ENCODE results near the gene ZSCAN10. TPM values are rescaled to one million over a fixed set of nuclear protein-coding genes. Genes with fewer than 3 reads are reported as not detected.

The ZSCAN10 gene
- total and polyA plus RNA-seq, 9 donors: 0.12 to 0.44 (median 0.15) TPM; not detected in 2

DNA sequence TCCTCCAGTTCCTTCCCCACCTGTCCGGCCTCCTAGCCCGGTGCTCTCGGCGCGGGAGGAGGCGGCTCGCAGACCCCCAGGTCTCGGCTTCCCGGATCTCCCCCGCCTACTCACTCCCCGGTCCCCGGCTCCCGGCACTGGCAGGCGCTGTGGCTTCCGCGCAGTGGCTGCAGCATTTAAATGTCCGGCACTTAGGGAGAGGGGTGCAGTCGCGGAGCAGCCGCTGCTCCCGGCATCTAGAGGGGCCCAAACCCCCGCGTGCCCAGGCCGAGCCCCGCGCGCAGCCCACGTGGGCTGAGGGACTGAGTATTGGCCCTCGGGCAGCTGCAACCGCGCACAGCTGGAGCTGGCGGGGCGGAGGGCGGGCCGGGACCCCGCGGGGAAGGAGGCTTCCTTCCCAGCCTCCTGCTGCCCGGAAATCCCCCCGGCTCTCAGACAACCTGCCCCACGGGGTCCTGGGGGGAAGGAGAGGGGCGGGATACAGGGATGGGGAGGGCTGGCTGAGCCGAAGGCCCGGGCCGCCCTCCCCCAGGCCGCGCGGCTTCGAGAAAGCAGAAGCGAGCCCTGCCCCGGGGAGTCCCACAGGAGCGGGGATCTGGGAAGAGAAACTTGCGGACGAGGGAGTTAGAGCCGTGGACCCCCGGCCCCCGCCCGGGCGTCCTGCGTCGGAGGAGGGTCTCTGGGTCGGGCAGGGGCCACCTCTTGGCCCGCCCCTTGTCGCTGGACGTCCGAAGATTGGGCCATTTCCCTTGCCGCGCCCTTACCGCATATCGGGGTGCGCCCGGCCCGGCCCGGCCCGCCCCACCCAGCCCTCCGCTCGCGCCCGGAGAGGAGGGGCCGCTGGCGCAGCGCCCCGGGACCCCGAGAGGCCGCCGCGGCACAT is 53.1 kb downstream of the ZSCAN10 start, which contains the start of gene MMP25:
TSS of gene MMP25 (plus strand) at position 804 of the 883 bp plus-strand sequence. CDS start 357 bp downstream, outside the sequence.
- H3K4me1 ChIP-seq (ENCODE audit: control insufficient read depth, insufficient read depth, low read length): peaks cover 14% of the 10 kb centered on the region
- under 1% methylated on average over 76 of the region's 86 CpGs for WGBS (ENCODE audit: insufficient coverage)
- no peaks in the 10 kb centered on the region for H3K36me3 ChIP-seq (ENCODE audit: control insufficient read depth, insufficient read depth, low read length)
- peaks cover 94% of the 10 kb centered on the region for H3K27me3 ChIP-seq (ENCODE audit: control insufficient read depth, insufficient read depth, low read length)
- peak within 1 kb of the TSS; percentile 43 for H3K4me3 ChIP-seq (ENCODE audit: low read length)
- H3K9me3 ChIP-seq (replicated peaks; ENCODE audit: control insufficient read depth, low read depth, low read length): no peaks in the 10 kb centered on the region
- peak; percentile 55 for DNase-seq
- H3K27ac ChIP-seq (ENCODE audit: low read length): no peak within 1 kb of the TSS

DNA sequence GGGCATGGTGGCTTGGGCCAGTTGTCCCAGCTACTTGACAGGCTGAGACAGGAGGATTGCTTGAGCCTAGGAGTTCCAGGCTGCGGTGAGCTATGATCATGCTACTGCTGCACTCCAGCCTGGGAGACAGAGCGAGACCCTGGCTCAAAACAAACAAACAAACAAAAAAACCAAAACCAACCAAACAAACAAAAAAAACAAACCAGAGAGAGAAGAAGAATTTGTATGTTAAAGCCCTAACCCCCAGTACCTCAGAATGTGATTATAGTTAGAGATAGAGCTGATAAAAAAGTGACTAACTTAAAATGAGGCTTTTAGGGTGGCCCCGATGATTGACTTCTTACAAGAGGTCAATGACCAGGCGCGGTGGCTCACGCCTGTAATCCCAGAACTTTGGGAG is 54.4 kb downstream of the ZSCAN10 start:
- WGBS (ENCODE audit: insufficient coverage): 91% methylated on average over 4 of the region's 6 CpGs
- peaks cover 14% of the 10 kb centered on the region for H3K4me1 ChIP-seq (ENCODE audit: control insufficient read depth, insufficient read depth, low read length)
- H3K4me3 ChIP-seq (ENCODE audit: low read length): no peak overlapping the region
- no peaks in the 10 kb centered on the region for H3K9me3 ChIP-seq (replicated peaks; ENCODE audit: control insufficient read depth, low read depth, low read length)
- H3K27me3 ChIP-seq (ENCODE audit: control insufficient read depth, insufficient read depth, low read length): peaks cover 88% of the 10 kb centered on the region
- no peak for DNase-seq
- H3K36me3 ChIP-seq (ENCODE audit: control insufficient read depth, insufficient read depth, low read length): no peaks in the 10 kb centered on the region
- H3K27ac ChIP-seq (ENCODE audit: low read length): no peak overlapping the region

DNA sequence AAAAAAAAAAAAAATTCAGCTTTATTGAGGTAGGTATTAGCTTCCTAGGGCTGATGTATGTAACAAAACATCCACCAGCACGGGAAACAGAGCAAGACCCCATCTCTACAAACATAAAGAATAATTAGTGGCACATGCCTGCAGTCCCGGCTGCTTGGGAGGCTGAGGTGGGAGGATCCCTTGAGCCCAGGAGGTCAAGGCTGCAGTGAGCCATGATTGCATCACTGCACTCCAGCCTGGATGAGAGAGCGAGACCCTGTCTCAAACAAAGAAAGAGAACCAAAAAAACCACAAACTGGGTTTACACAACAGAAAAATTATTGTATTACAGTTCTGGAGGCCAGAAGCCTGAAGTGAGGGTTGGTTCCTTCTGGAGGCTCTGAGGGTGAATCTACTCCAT is 56.7 kb downstream of the ZSCAN10 start:
- H3K27ac ChIP-seq (ENCODE audit: low read length): no peak overlapping the region
- H3K36me3 ChIP-seq (ENCODE audit: control insufficient read depth, insufficient read depth, low read length): no peaks in the 10 kb centered on the region
- no CpG with 5 or more reads among the region's 3 CpGs for WGBS (ENCODE audit: insufficient coverage)
- H3K4me1 ChIP-seq (ENCODE audit: control insufficient read depth, insufficient read depth, low read length): peaks cover 14% of the 10 kb centered on the region
- H3K4me3 ChIP-seq (ENCODE audit: low read length): no peak overlapping the region
- H3K27me3 ChIP-seq (ENCODE audit: control insufficient read depth, insufficient read depth, low read length): peaks cover 88% of the 10 kb centered on the region
- no peaks in the 10 kb centered on the region for H3K9me3 ChIP-seq (replicated peaks; ENCODE audit: control insufficient read depth, low read depth, low read length)
- no peak for DNase-seq

DNA sequence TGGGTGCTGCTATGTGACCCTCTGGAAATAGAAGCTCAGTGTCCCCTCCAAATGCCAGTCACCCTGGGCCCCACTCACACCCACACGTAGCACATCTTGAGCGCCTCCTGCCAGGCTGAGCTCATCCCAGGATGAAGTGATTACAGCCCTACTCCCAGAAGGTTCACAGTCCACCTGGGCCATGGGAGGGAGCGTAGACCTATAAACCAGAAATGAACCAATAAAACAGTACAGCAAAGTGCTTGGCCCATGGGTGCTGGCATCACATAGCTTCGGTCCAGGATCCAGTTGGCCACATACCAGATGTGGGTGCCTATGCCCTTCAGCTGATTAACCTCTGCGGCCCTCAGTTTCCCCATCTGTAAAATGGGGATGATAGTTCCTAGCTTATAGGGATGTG is 60.2 kb downstream of the ZSCAN10 start:
- 65% methylated on average over 2 of the region's 5 CpGs for WGBS (ENCODE audit: insufficient coverage)
- Histone ChIP-seq H3K27ac (ENCODE audit: low read length) (no peak overlapping the region), H3K27me3 (ENCODE audit: control insufficient read depth, insufficient read depth, low read length) (peaks cover 89% of the 10 kb centered on the region), H3K4me3 (ENCODE audit: low read length) (no peak overlapping the region), H3K9me3 (replicated peaks; ENCODE audit: control insufficient read depth, low read depth, low read length) (no peaks in the 10 kb centered on the region), H3K4me1 (ENCODE audit: control insufficient read depth, insufficient read depth, low read length) (no peaks in the 10 kb centered on the region), H3K36me3 (ENCODE audit: control insufficient read depth, insufficient read depth, low read length) (no peaks in the 10 kb centered on the region)
- no peak for DNase-seq

Other genes starting within 250 kb of the ZSCAN10 start
- gene PRSS22, start 241.1 kb downstream of the ZSCAN10 start, total RNA-seq: not detected
- under 1 TPM in 2 of 8 donors, not detected in 6; 0.94 TPM for gene PRSS22, start 241.1 kb downstream of the ZSCAN10 start, polyA plus RNA-seq (ENCODE audit: insufficient read depth in 1 of 8, insufficient read length in 8 of 8, low replicate concordance in 1 of 8)
- gene FLYWCH2, start 216.1 kb downstream of the ZSCAN10 start, total RNA-seq: 22.0 TPM
- 10 to 100 TPM; 13.8 to 23.3 (median 21.4) TPM for gene FLYWCH2, start 216.1 kb downstream of the ZSCAN10 start, polyA plus RNA-seq (ENCODE audit: insufficient read depth in 1 of 8, insufficient read length in 8 of 8, low replicate concordance in 1 of 8)
- 7.8 TPM for gene FLYWCH1, start 187.4 kb downstream of the ZSCAN10 start, total RNA-seq
- gene FLYWCH1, start 187.4 kb downstream of the ZSCAN10 start, polyA plus RNA-seq (ENCODE audit: insufficient read depth in 1 of 8, insufficient read length in 8 of 8, low replicate concordance in 1 of 8): 10 to 100 TPM; 13.9 to 28.5 (median 17.7) TPM
- gene KREMEN2, start 135.0 kb downstream of the ZSCAN10 start, total RNA-seq: 5.6 TPM
- gene KREMEN2, start 135.0 kb downstream of the ZSCAN10 start, polyA plus RNA-seq (ENCODE audit: insufficient read depth in 1 of 8, insufficient read length in 8 of 8, low replicate concordance in 1 of 8): 10 to 100 TPM in 3 of 8 donors, 1 to 10 TPM in 5; 3.5 to 22.0 (median 9.1) TPM
- gene PAQR4, start 129.9 kb downstream of the ZSCAN10 start, total RNA-seq: 4.3 TPM
- gene PAQR4, start 129.9 kb downstream of the ZSCAN10 start, polyA plus RNA-seq (ENCODE audit: insufficient read depth in 1 of 8, insufficient read length in 8 of 8, low replicate concordance in 1 of 8): 10 to 100 TPM in 1 of 8 donors, 1 to 10 TPM in 7; 6.0 to 14.4 (median 9.3) TPM
- 3.6 TPM for gene PKMYT1, start 118.8 kb downstream of the ZSCAN10 start, total RNA-seq
- 10 to 100 TPM; 10.4 to 19.4 (median 14.2) TPM for gene PKMYT1, start 118.8 kb downstream of the ZSCAN10 start, polyA plus RNA-seq (ENCODE audit: insufficient read depth in 1 of 8, insufficient read length in 8 of 8, low replicate concordance in 1 of 8)
- gene CLDN9, start 86.4 kb downstream of the ZSCAN10 start, total RNA-seq: 0.40 TPM
- 1 to 10 TPM in 5 of 8 donors, under 1 TPM in 3; 0.36 to 3.0 (median 1.5) TPM for gene CLDN9, start 86.4 kb downstream of the ZSCAN10 start, polyA plus RNA-seq (ENCODE audit: insufficient read depth in 1 of 8, insufficient read length in 8 of 8, low replicate concordance in 1 of 8)
- gene CLDN6, start 81.1 kb downstream of the ZSCAN10 start, total RNA-seq: 0.09 TPM
- 1 to 10 TPM in 2 of 8 donors, under 1 TPM in 5, not detected in 1; 0.16 to 4.6 (median 0.43) TPM for gene CLDN6, start 81.1 kb downstream of the ZSCAN10 start, polyA plus RNA-seq (ENCODE audit: insufficient read depth in 1 of 8, insufficient read length in 8 of 8, low replicate concordance in 1 of 8)
- 39.8 TPM for gene TNFRSF12A, start 78.9 kb downstream of the ZSCAN10 start, total RNA-seq
- 10 to 100 TPM; 26.4 to 65.2 (median 42.8) TPM for gene TNFRSF12A, start 78.9 kb downstream of the ZSCAN10 start, polyA plus RNA-seq (ENCODE audit: insufficient read depth in 1 of 8, insufficient read length in 8 of 8, low replicate concordance in 1 of 8)
- gene HCFC1R1, start 75.4 kb downstream of the ZSCAN10 start, total RNA-seq: 77.9 TPM
- gene HCFC1R1, start 75.4 kb downstream of the ZSCAN10 start, polyA plus RNA-seq (ENCODE audit: insufficient read depth in 1 of 8, insufficient read length in 8 of 8, low replicate concordance in 1 of 8): 100 to 1,000 TPM in 2 of 8 donors, 10 to 100 TPM in 6; 68.0 to 138 (median 91.4) TPM
- 15.0 TPM for gene THOC6, start 75.3 kb downstream of the ZSCAN10 start, total RNA-seq
- 10 to 100 TPM; 19.6 to 25.5 (median 22.0) TPM for gene THOC6, start 75.3 kb downstream of the ZSCAN10 start, polyA plus RNA-seq (ENCODE audit: insufficient read depth in 1 of 8, insufficient read length in 8 of 8, low replicate concordance in 1 of 8)
- gene BICDL2, start 62.4 kb downstream of the ZSCAN10 start, total RNA-seq: not detected
- gene BICDL2, start 62.4 kb downstream of the ZSCAN10 start, polyA plus RNA-seq (ENCODE audit: insufficient read depth in 1 of 8, insufficient read length in 8 of 8, low replicate concordance in 1 of 8): under 1 TPM in 5 of 8 donors, not detected in 3; 0.02 to 0.66 (median 0.23) TPM
- 0.58 TPM for gene MMP25, start 52.7 kb downstream of the ZSCAN10 start, total RNA-seq
- 1 to 10 TPM; 1.4 to 3.0 (median 1.8) TPM for gene MMP25, start 52.7 kb downstream of the ZSCAN10 start, polyA plus RNA-seq (ENCODE audit: insufficient read depth in 1 of 8, insufficient read length in 8 of 8, low replicate concordance in 1 of 8)
- 50.2 TPM for gene IL32, start 33.7 kb downstream of the ZSCAN10 start, total RNA-seq
- 100 to 1,000 TPM in 6 of 8 donors, 10 to 100 TPM in 2; 28.9 to 166 (median 119) TPM for gene IL32, start 33.7 kb downstream of the ZSCAN10 start, polyA plus RNA-seq (ENCODE audit: insufficient read depth in 1 of 8, insufficient read length in 8 of 8, low replicate concordance in 1 of 8)
- 14.1 TPM for gene ZNF205, start 13.3 kb upstream of the ZSCAN10 start, total RNA-seq
- 10 to 100 TPM; 12.0 to 15.4 (median 13.3) TPM for gene ZNF205, start 13.3 kb upstream of the ZSCAN10 start, polyA plus RNA-seq (ENCODE audit: insufficient read depth in 1 of 8, insufficient read length in 8 of 8, low replicate concordance in 1 of 8)
- 3.1 TPM for gene ZNF213, start 35.7 kb upstream of the ZSCAN10 start, total RNA-seq
- gene ZNF213, start 35.7 kb upstream of the ZSCAN10 start, polyA plus RNA-seq (ENCODE audit: insufficient read depth in 1 of 8, insufficient read length in 8 of 8, low replicate concordance in 1 of 8): 10 to 100 TPM in 5 of 8 donors, 1 to 10 TPM in 3; 9.4 to 14.0 (median 11.5) TPM
- not detected for gene OR1F1, start 88.9 kb upstream of the ZSCAN10 start, total RNA-seq
- gene OR1F1, start 88.9 kb upstream of the ZSCAN10 start, polyA plus RNA-seq (ENCODE audit: insufficient read depth in 1 of 8, insufficient read length in 8 of 8, low replicate concordance in 1 of 8): not detected
- gene ZNF200, start 135.9 kb upstream of the ZSCAN10 start, total RNA-seq: 8.4 TPM
- 1 to 10 TPM; 5.3 to 7.7 (median 6.4) TPM for gene ZNF200, start 135.9 kb upstream of the ZSCAN10 start, polyA plus RNA-seq (ENCODE audit: insufficient read depth in 1 of 8, insufficient read length in 8 of 8, low replicate concordance in 1 of 8)
- gene MEFV, start 157.3 kb upstream of the ZSCAN10 start, total RNA-seq: 0.27 TPM
- gene MEFV, start 157.3 kb upstream of the ZSCAN10 start, polyA plus RNA-seq (ENCODE audit: insufficient read depth in 1 of 8, insufficient read length in 8 of 8, low replicate concordance in 1 of 8): under 1 TPM; 0.20 to 0.45 (median 0.31) TPM
- 34.9 TPM for gene ZNF263, start 184.2 kb upstream of the ZSCAN10 start, total RNA-seq
- 10 to 100 TPM; 23.3 to 30.3 (median 27.4) TPM for gene ZNF263, start 184.2 kb upstream of the ZSCAN10 start, polyA plus RNA-seq (ENCODE audit: insufficient read depth in 1 of 8, insufficient read length in 8 of 8, low replicate concordance in 1 of 8)
- gene TIGD7, start 206.1 kb upstream of the ZSCAN10 start, total RNA-seq: 11.0 TPM
- gene TIGD7, start 206.1 kb upstream of the ZSCAN10 start, polyA plus RNA-seq (ENCODE audit: insufficient read depth in 1 of 8, insufficient read length in 8 of 8, low replicate concordance in 1 of 8): 10 to 100 TPM in 1 of 8 donors, 1 to 10 TPM in 7; 5.5 to 10.4 (median 7.4) TPM
- gene ZNF75A, start 206.2 kb upstream of the ZSCAN10 start, total RNA-seq: 31.0 TPM
- gene ZNF75A, start 206.2 kb upstream of the ZSCAN10 start, polyA plus RNA-seq (ENCODE audit: insufficient read depth in 1 of 8, insufficient read length in 8 of 8, low replicate concordance in 1 of 8): 10 to 100 TPM; 20.3 to 33.1 (median 23.6) TPM